NCI-H69 (cell line): ENCODE measurements around the gene MAP7.
"Not testable (repeated sequence)": the region's sequence is repeated elsewhere in the genome, so short reads cannot be mapped to it uniquely, and the experiment has no call there.

Experiments
- DNase-seq: peaks from one replicate; lab custom pipeline; 2025; lab: John Stamatoyannopoulos, UW

MAP7 gene

GRCh38 chr6:136550330-136551071, at the start of gene MAP7:
TSS of gene MAP7 (minus strand) at chr6:136550422. CDS start at chr6:136550408, 14 bp downstream.
- peak; percentile 97 for DNase-seq

- no peak for DNase-seq
Observed at GRCh38 chr6:136599329-136600011, 49.2 kb upstream of the MAP7 start.

GRCh38 chr6:136598048-136598447, 47.8 kb upstream of the MAP7 start:
- DNase-seq: no peak

- no peak for DNase-seq
Observed at GRCh38 chr6:136594671-136595070, 44.4 kb upstream of the MAP7 start.

- DNase-seq: peak; percentile 33
Observed at GRCh38 chr6:136593748-136594490, 43.7 kb upstream of the MAP7 start.

GRCh38 chr6:136592930-136593673, 42.9 kb upstream of the MAP7 start:
- no peak for DNase-seq

- no peak for DNase-seq
Observed at GRCh38 chr6:136591617-136592016, 41.4 kb upstream of the MAP7 start.

GRCh38 chr6:136590846-136591245, 40.6 kb upstream of the MAP7 start:
- not testable (repeated sequence) for DNase-seq

GRCh38 chr6:136587527-136587926, 37.3 kb upstream of the MAP7 start:
- DNase-seq: no peak

- DNase-seq: peak; percentile 7
Observed at GRCh38 chr6:136586295-136586694, 36.1 kb upstream of the MAP7 start.

GRCh38 chr6:136585523-136585922, 35.3 kb upstream of the MAP7 start:
- DNase-seq: not testable (repeated sequence)

- not testable (repeated sequence) for DNase-seq
Observed at GRCh38 chr6:136584290-136584689, 34.1 kb upstream of the MAP7 start.

- DNase-seq: peak; percentile 64
Observed at GRCh38 chr6:136582711-136583471, 32.7 kb upstream of the MAP7 start.

- no peak for DNase-seq
Observed at GRCh38 chr6:136579800-136580199, 29.6 kb upstream of the MAP7 start.

- DNase-seq: no peak
Observed at GRCh38 chr6:136576821-136577220, 26.6 kb upstream of the MAP7 start.

- no peak for DNase-seq
Observed at GRCh38 chr6:136571496-136571895, 21.3 kb upstream of the MAP7 start.

- no peak for DNase-seq
Observed at GRCh38 chr6:136571065-136571464, 20.8 kb upstream of the MAP7 start.

GRCh38 chr6:136568129-136568528, 17.9 kb upstream of the MAP7 start:
- no peak for DNase-seq

GRCh38 chr6:136567688-136568087, 17.5 kb upstream of the MAP7 start:
- DNase-seq: no peak

- DNase-seq: no peak
Observed at GRCh38 chr6:136566851-136567250, 16.6 kb upstream of the MAP7 start.

GRCh38 chr6:136566007-136566487, 15.8 kb upstream of the MAP7 start:
- peak; percentile 68 for DNase-seq
